A375 (cell line): ENCODE results near the gene NSMF. TPM values are rescaled to one million over a fixed set of nuclear protein-coding genes. Genes with fewer than 3 reads are reported as not detected.

Experiments
- total RNA-seq: library from RNA; depleted of rRNA; stranded (reverse); fragments of >200 nt; shearing (Covaris generic); gene quantifications from 2 replicates; pipeline ENCODE4 v1.2.3, GENCODE V29; 2014; rRNA removed

The NSMF gene
- 34.7 and 38.6 TPM in 2 replicates for total RNA-seq

GRCh38 chr9:137459152-137459600 lies at the start of gene NSMF:
Gene NSMF (minus strand): TSS chr9:137459334. CDS start chr9:137459102, 232 bp downstream.

GRCh38 chr9:137441289-137441934 lies 17.7 kb downstream of the NSMF start, which contains the start of gene ENTPD8:
Gene ENTPD8 (minus strand): TSS chr9:137441357. CDS start chr9:137438285, 3,072 bp downstream.

GRCh38 chr9:137422604-137423513 lies 36.3 kb downstream of the NSMF start, which contains the start of the genes EXD3 and NOXA1:
Gene EXD3 (minus strand): TSS chr9:137423162. CDS start chr9:137395357, 27,805 bp downstream.
Gene NOXA1 (plus strand): TSS chr9:137423393. CDS start chr9:137423530, 137 bp downstream.

Other genes with a start within 250 kb of the NSMF start
- gene RNF208, start 237.1 kb downstream of the NSMF start, total RNA-seq = 0.61 and 1.5 TPM in 2 replicates
- 0.29 and 0.98 TPM in 2 replicates for gene CYSRT1, start 234.2 kb downstream of the NSMF start, total RNA-seq
- gene RNF224, start 231.8 kb downstream of the NSMF start, total RNA-seq = 0.05 and 0.94 TPM in 2 replicates
- gene SLC34A3, start 228.4 kb downstream of the NSMF start, total RNA-seq = not detected in 2 replicates
- 287 and 331 TPM in 2 replicates for gene TUBB4B, start 218.0 kb downstream of the NSMF start, total RNA-seq
- not detected in 2 replicates for gene STPG3, start 208.0 kb downstream of the NSMF start, total RNA-seq
- gene NELFB, start 204.0 kb downstream of the NSMF start, total RNA-seq = 51.1 and 51.2 TPM in 2 replicates
- gene TOR4A, start 181.6 kb downstream of the NSMF start, total RNA-seq = 6.9 and 8.7 TPM in 2 replicates
- gene NRARP, start 157.1 kb downstream of the NSMF start, total RNA-seq = 0.11 TPM in 1 of 2 replicates, not detected in the other
- gene EXD3, start 36.2 kb downstream of the NSMF start, total RNA-seq = 3.9 and 4.8 TPM in 2 replicates
- gene NOXA1, start 35.9 kb downstream of the NSMF start, total RNA-seq = 0.56 and 1.2 TPM in 2 replicates
- gene ENTPD8, start 18.0 kb downstream of the NSMF start, total RNA-seq = 0.21 TPM in 1 of 2 replicates, not detected in the other
- gene PNPLA7, start 91.1 kb upstream of the NSMF start, total RNA-seq = 1.3 and 1.8 TPM in 2 replicates
- 132 and 161 TPM in 2 replicates for gene MRPL41, start 92.5 kb upstream of the NSMF start, total RNA-seq
- 41.4 and 46.1 TPM in 2 replicates for gene DPH7, start 119.6 kb upstream of the NSMF start, total RNA-seq
- gene ZMYND19, start 131.2 kb upstream of the NSMF start, total RNA-seq = 49.6 and 53.9 TPM in 2 replicates
- 38.8 and 45.0 TPM in 2 replicates for gene ARRDC1, start 146.4 kb upstream of the NSMF start, total RNA-seq
- gene EHMT1, start 159.7 kb upstream of the NSMF start, total RNA-seq = 58.4 and 61.8 TPM in 2 replicates